IPS DF 6.9 (cell line): ENCODE data around the gene TREX2.

Experiments
- DNase-seq: peaks from one replicate; pipeline ENCODE4 v3.0.0-alpha.2; 2013; ENCODE audit warnings: low read depth, low spot score
- H3K27ac ChIP-seq: one replicate; pipeline ENCODE4 v1.5.1; 2013; ENCODE audit warnings: low read length, control low read depth
- H3K27me3 ChIP-seq: 2 replicates; pipeline ENCODE4 v1.6.1; 2013; ENCODE audit warnings: mild to moderate bottlenecking, low read length; ENCODE audit not compliant: control insufficient read depth, insufficient read depth
- H3K36me3 ChIP-seq: 2 replicates; pipeline ENCODE4 v1.6.1; 2013; ENCODE audit warnings: low read length; ENCODE audit not compliant: control insufficient read depth, insufficient read depth
- H3K4me1 ChIP-seq: 2 replicates; pipeline ENCODE4 v1.6.1; 2013; ENCODE audit warnings: low read length; ENCODE audit not compliant: control insufficient read depth, insufficient read depth
- H3K4me3 ChIP-seq: 2 replicates; pipeline ENCODE4 v1.5.1; 2013; ENCODE audit warnings: mild to moderate bottlenecking, low read length
- H3K9me3 ChIP-seq: 2 replicates; pipeline ENCODE4 v1.6.1; 2013; ENCODE audit warnings: low read length, inconsistent platforms; ENCODE audit not compliant: control insufficient read depth, insufficient read depth
- WGBS: extraction: QIAGEN DNeasy Blood & Tissue Kit; methylation state at CpG from one replicate; pipeline ENCODE4 v1.1.7; 2013; ENCODE audit warnings: mixed read lengths, missing lambda C conversion rate; ENCODE audit not compliant: insufficient read length, insufficient coverage; 5-methylcytosine and 5-hydroxymethylcytosine counted together

TREX2 gene

GRCh38 chrX:153475751-153476281 is 30.0 kb upstream of the TREX2 start:
- no CpG with 5 or more reads among the region's 11 CpGs for whole genome bisulfite sequencing
- peaks cover 6% of the 10 kb centered on the region; the same call in 1 of the 2 replicates for H3K27me3 ChIP-seq
- H3K36me3 ChIP-seq: no peaks in the 10 kb centered on the region
- H3K4me1 ChIP-seq: peaks cover 11% of the 10 kb centered on the region
- no peak overlapping the region for H3K27ac ChIP-seq
- H3K9me3 ChIP-seq: no peaks in the 10 kb centered on the region
- no peak for DNase-seq
- H3K4me3 ChIP-seq: no peak overlapping the region

GRCh38 chrX:153475271-153475670 is 29.4 kb upstream of the TREX2 start:
- no peak for DNase-seq
- WGBS: no CpG with 5 or more reads among the region's 7 CpGs
- peaks cover 11% of the 10 kb centered on the region for H3K4me1 ChIP-seq
- H3K36me3 ChIP-seq: no peaks in the 10 kb centered on the region
- no peaks in the 10 kb centered on the region for H3K9me3 ChIP-seq
- H3K27ac ChIP-seq: no peak overlapping the region
- H3K4me3 ChIP-seq: no peak overlapping the region
- peaks cover 6% of the 10 kb centered on the region; the same call in 1 of the 2 replicates for H3K27me3 ChIP-seq

- Histone ChIP-seq H3K27me3 (peaks cover 6% of the 10 kb centered on the region; the same call in 1 of the 2 replicates), H3K27ac (no peak overlapping the region), H3K4me3 (no peak overlapping the region; the same call in 1 of the 2 replicates), H3K36me3 (no peaks in the 10 kb centered on the region), H3K4me1 (peaks cover 11% of the 10 kb centered on the region), H3K9me3 (no peaks in the 10 kb centered on the region)
- no peak for DNase-seq
- no CpG with 5 or more reads among the region's 59 CpGs for WGBS
Observed at GRCh38 chrX:153474718-153475117, 28.9 kb upstream of the TREX2 start.

- Histone ChIP-seq H3K4me3 (no peak overlapping the region), H3K4me1 (peaks cover 11% of the 10 kb centered on the region), H3K27ac (no peak overlapping the region), H3K27me3 (peaks cover 6% of the 10 kb centered on the region; the same call in 1 of the 2 replicates), H3K9me3 (no peaks in the 10 kb centered on the region), H3K36me3 (no peaks in the 10 kb centered on the region)
- DNase-seq: no peak
- no CpG with 5 or more reads among the region's 10 CpGs for WGBS
Observed at GRCh38 chrX:153474266-153474665, 28.4 kb upstream of the TREX2 start.

- Histone ChIP-seq H3K36me3 (peaks cover 3% of the 10 kb centered on the region; the same call in 1 of the 2 replicates), H3K9me3 (no peaks in the 10 kb centered on the region), H3K27me3 (peaks cover 6% of the 10 kb centered on the region; the same call in 1 of the 2 replicates), H3K4me1 (peaks cover 10% of the 10 kb centered on the region), H3K27ac (no peak overlapping the region), H3K4me3 (no peak overlapping the region)
- no CpG with 5 or more reads among the region's 10 CpGs for WGBS
- DNase-seq: no peak
Observed at GRCh38 chrX:153473126-153473525, 27.3 kb upstream of the TREX2 start.

- H3K9me3 ChIP-seq: no peaks in the 10 kb centered on the region
- H3K4me1 ChIP-seq: peaks cover 2% of the 10 kb centered on the region; the same call in 1 of the 2 replicates
- H3K27ac ChIP-seq: no peak overlapping the region
- H3K36me3 ChIP-seq: peaks cover 6% of the 10 kb centered on the region; the same call in 1 of the 2 replicates
- WGBS: no CpG with 5 or more reads among the region's 11 CpGs
- H3K4me3 ChIP-seq: no peak overlapping the region
- no peak for DNase-seq
- peaks cover 6% of the 10 kb centered on the region; the same call in 1 of the 2 replicates for H3K27me3 ChIP-seq
Observed at GRCh38 chrX:153471663-153472280, 25.9 kb upstream of the TREX2 start.

- no peak within 1 kb of the TSS for H3K27ac ChIP-seq
- H3K9me3 ChIP-seq: no peaks in the 10 kb centered on the region
Observed at GRCh38 chrX:153470411-153471363, 24.8 kb upstream of the TREX2 start, which contains the start of gene HAUS7. Gene HAUS7 (minus strand): TSS chrX:153470576. CDS start chrX:153470557, 19 bp downstream.

GRCh38 chrX:153469811-153470410 is 24.1 kb upstream of the TREX2 start:
- H3K27me3 ChIP-seq: no peaks in the 10 kb centered on the region; the same call in 1 of the 2 replicates
- H3K9me3 ChIP-seq: no peaks in the 10 kb centered on the region
- H3K4me3 ChIP-seq: peak overlapping the region; percentile 96
- no peaks in the 10 kb centered on the region for H3K4me1 ChIP-seq
- no peak for DNase-seq
- no CpG with 5 or more reads among the region's 32 CpGs for WGBS
- H3K36me3 ChIP-seq: peaks cover 6% of the 10 kb centered on the region; the same call in 1 of the 2 replicates
- H3K27ac ChIP-seq: no peak overlapping the region

More at GRCh38 chrX:153470411-153471363, 24.8 kb upstream of the TREX2 start, which contains the start of gene HAUS7:
- no peak for DNase-seq
- Histone ChIP-seq H3K4me3 (peak within 1 kb of the TSS; percentile 96), H3K4me1 (peaks cover 2% of the 10 kb centered on the region; the same call in 1 of the 2 replicates), H3K27me3 (peaks cover 6% of the 10 kb centered on the region; the same call in 1 of the 2 replicates), H3K36me3 (peaks cover 6% of the 10 kb centered on the region; the same call in 1 of the 2 replicates)
- WGBS: no CpG with 5 or more reads among the region's 70 CpGs

- H3K27me3 ChIP-seq: no peaks in the 10 kb centered on the region
- H3K4me1 ChIP-seq: no peaks in the 10 kb centered on the region
- no peaks in the 10 kb centered on the region for H3K9me3 ChIP-seq
- H3K4me3 ChIP-seq: no peak overlapping the region
- no peak for DNase-seq
- peaks cover 6% of the 10 kb centered on the region for H3K36me3 ChIP-seq
- WGBS: no CpG with 5 or more reads among the region's 12 CpGs
- H3K27ac ChIP-seq: no peak overlapping the region
Observed at GRCh38 chrX:153468008-153468580, 22.2 kb upstream of the TREX2 start.
